HepG2 (cell line): ENCODE results near the gene CEACAM3. TPM values are rescaled to one million over a fixed set of nuclear protein-coding genes. Genes with fewer than 3 reads are reported as not detected.

Experiments used
- ELF4 ChIP-seq: sonication (generic); formaldehyde crosslinking; IDR thresholded peaks from 2 replicates; pipeline ENCODE4 v1.5.0; 2020; ENCODE audit warnings: missing genetic modification reagents, mild to moderate bottlenecking, moderate library complexity, borderline replicate concordance
- ESRRA ChIP-seq: sonication (generic); formaldehyde crosslinking; IDR thresholded peaks from 2 replicates; pipeline ENCODE4 v1.5.1; 2020; ENCODE audit warnings: mild to moderate bottlenecking, low read depth, missing genetic modification reagents
- FOXA1 ChIP-seq, 2 experiments: fragments of 450-650 bp in 1 of 2; sonication (generic) in 1 of 2; formaldehyde crosslinking in 1 of 2; IDR thresholded peaks; 2 replicates each; pipeline versions ENCODE4 v1.4.0 to v1.6.1; 2016 to 2020; ENCODE audit warnings: missing genetic modification reagents in 1 of 2
- GATAD1 ChIP-seq: IDR thresholded peaks from 2 replicates; pipeline ENCODE4 v1.6.1; 2016; ENCODE audit warnings: missing genetic modification reagents, missing compliant biosample characterization
- MYNN ChIP-seq: sonication (generic); formaldehyde crosslinking; IDR thresholded peaks from 2 replicates; pipeline ENCODE4 v1.4.0; 2020; ENCODE audit warnings: mild to moderate bottlenecking, low read depth, missing genetic modification reagents
- NCOA5 ChIP-seq: sonication (generic); formaldehyde crosslinking; IDR thresholded peaks from 2 replicates; pipeline ENCODE4 v1.4.0; 2020; ENCODE audit warnings: missing genetic modification reagents
- NFIB ChIP-seq: sonication (generic); formaldehyde crosslinking; IDR thresholded peaks from 2 replicates; pipeline ENCODE4 v1.9.0; 2021; ENCODE audit warnings: missing genetic modification reagents, mild to moderate bottlenecking, borderline replicate concordance
- POLR2AphosphoS5 ChIP-seq: IDR thresholded peaks from 2 replicates; pipeline ENCODE4 v1.6.1; 2012; ENCODE audit warnings: low read depth, low read length
- RFX5 ChIP-seq: IDR thresholded peaks from 2 replicates; pipeline ENCODE4 v1.6.1; 2011; ENCODE audit warnings: low read depth, low read length, improper control_type of control experiment
- TAF1 ChIP-seq: sonication (generic); formaldehyde crosslinking; IDR thresholded peaks from 2 replicates; pipeline ENCODE4 v1.4.0; 2020; ENCODE audit warnings: missing genetic modification reagents
- ZBTB38 ChIP-seq: sonication (generic); formaldehyde crosslinking; IDR thresholded peaks from 2 replicates; pipeline ENCODE4 v1.5.1; 2020; ENCODE audit warnings: mild to moderate bottlenecking, missing genetic modification reagents
- ZFP41 ChIP-seq: sonication (generic); formaldehyde crosslinking; IDR thresholded peaks from 2 replicates; pipeline ENCODE4 v1.4.0; 2020; ENCODE audit warnings: mild to moderate bottlenecking, missing genetic modification reagents, borderline replicate concordance
- ZNF343 ChIP-seq: sonication (generic); formaldehyde crosslinking; IDR thresholded peaks from 2 replicates; pipeline ENCODE4 v1.4.0; 2020; ENCODE audit warnings: mild to moderate bottlenecking, missing genetic modification reagents
- ZNF431 ChIP-seq: sonication (generic); formaldehyde crosslinking; IDR thresholded peaks from 2 replicates; pipeline ENCODE4 v1.9.0; 2022; ENCODE audit warnings: missing genetic modification reagents, low read depth, mild to moderate bottlenecking, borderline replicate concordance
- ZNF510 ChIP-seq: sonication (generic); formaldehyde crosslinking; IDR thresholded peaks from 2 replicates; pipeline ENCODE4 v1.4.0; 2020; ENCODE audit warnings: low read depth, mild to moderate bottlenecking, missing genetic modification reagents
- ZNF678 ChIP-seq: sonication (generic); formaldehyde crosslinking; IDR thresholded peaks from 2 replicates; pipeline ENCODE4 v1.4.0; 2020; ENCODE audit warnings: mild to moderate bottlenecking, missing genetic modification reagents
- ZSCAN9 ChIP-seq: IDR thresholded peaks from 2 replicates; pipeline ENCODE4 v1.6.1; 2016; ENCODE audit warnings: borderline replicate concordance
- polyA plus RNA-seq, 8 experiments: library from polyadenylated mRNA; depleted of rRNA in 3 of 8; stranded (reverse) in 7 of 8; unstranded in 1 of 8; fragments of >200 nt; fragmentation: Illumina TruSeq in 4 of 8; extraction: Trizol in 4 of 8; gene quantifications; 2 replicates each; pipeline versions ENCODE4 v1.2.1 to v1.2.3, GENCODE V29; 2011 to 2016; ENCODE audit warnings: low read depth in 4 of 8, missing spikeins in 1 of 8, mixed read lengths in 1 of 8; ENCODE audit not compliant: insufficient read depth in 1 of 8
- total RNA-seq, 5 experiments: library from RNA; depleted of rRNA; stranded (reverse); fragments of >200 nt; fragmentation: Illumina TruSeq; extraction: Trizol; gene quantifications; 2 replicates each; pipeline ENCODE4 v1.2.3, GENCODE V29; 2016; ENCODE audit warnings: low read depth in 1 of 5
- TF ChIP-seq, protein P1 (sequence below): sonication (generic); formaldehyde crosslinking; IDR thresholded peaks from one replicate; pipeline ENCODE4 v1.5.1; 2020; ENCODE audit warnings: mild to moderate bottlenecking, missing genetic modification reagents; ENCODE audit errors: not compliant biosample characterization
- TF ChIP-seq, protein P2 (sequence below): sonication (generic); formaldehyde crosslinking; conservative IDR thresholded peaks from 2 replicates; pipeline ENCODE4 v1.5.0; 2020; ENCODE audit warnings: missing genetic modification reagents
- TF ChIP-seq, protein P3 (sequence below): sonication (generic); formaldehyde crosslinking; IDR thresholded peaks from 2 replicates; pipeline ENCODE4 v1.4.0; 2020; ENCODE audit warnings: mild to moderate bottlenecking, missing genetic modification reagents

CEACAM3 gene
- total and polyA plus RNA-seq, 2 of the 13 experiments (the other 11 are each of a cell fraction or from before 2014, with no cell fraction given) = not detected

DNA sequence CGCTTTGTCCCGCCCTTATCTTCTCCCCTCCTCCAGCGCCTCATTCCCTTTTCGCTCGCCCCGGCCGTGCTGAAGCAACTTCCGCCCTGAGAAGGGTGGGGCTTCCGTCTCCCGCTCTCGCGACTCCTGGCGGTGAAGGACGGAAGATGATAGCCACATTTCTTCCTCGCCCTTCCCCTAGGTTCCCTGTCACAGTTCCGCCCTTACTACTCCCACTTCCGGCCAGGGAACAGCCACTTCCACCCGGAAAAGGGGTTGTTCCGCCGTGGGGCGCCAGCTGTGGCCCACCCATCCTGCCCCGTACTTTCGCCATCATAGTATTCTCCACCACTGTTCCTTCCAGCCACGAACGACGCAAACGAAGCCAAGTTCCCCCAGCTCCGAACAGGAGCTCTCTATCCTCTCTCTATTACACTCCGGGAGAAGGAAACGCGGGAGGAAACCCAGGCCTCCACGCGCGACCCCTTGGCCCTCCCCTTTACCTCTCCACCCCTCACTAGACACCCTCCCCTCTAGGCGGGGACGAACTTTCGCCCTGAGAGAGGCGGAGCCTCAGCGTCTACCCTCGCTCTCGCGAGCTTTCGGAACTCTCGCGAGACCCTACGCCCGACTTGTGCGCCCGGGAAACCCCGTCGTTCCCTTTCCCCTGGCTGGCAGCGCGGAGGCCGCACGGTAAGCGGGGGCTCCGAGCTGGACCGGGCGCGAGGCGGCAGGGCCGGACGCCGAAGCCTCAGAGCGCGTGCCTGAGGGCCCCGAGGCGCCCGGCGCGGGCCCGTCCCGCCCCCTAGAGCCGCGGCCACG, 63.4 kb downstream of the CEACAM3 start, which contains the start of gene RPS19 (continued):
- TF ChIP-seq, protein P1, sequence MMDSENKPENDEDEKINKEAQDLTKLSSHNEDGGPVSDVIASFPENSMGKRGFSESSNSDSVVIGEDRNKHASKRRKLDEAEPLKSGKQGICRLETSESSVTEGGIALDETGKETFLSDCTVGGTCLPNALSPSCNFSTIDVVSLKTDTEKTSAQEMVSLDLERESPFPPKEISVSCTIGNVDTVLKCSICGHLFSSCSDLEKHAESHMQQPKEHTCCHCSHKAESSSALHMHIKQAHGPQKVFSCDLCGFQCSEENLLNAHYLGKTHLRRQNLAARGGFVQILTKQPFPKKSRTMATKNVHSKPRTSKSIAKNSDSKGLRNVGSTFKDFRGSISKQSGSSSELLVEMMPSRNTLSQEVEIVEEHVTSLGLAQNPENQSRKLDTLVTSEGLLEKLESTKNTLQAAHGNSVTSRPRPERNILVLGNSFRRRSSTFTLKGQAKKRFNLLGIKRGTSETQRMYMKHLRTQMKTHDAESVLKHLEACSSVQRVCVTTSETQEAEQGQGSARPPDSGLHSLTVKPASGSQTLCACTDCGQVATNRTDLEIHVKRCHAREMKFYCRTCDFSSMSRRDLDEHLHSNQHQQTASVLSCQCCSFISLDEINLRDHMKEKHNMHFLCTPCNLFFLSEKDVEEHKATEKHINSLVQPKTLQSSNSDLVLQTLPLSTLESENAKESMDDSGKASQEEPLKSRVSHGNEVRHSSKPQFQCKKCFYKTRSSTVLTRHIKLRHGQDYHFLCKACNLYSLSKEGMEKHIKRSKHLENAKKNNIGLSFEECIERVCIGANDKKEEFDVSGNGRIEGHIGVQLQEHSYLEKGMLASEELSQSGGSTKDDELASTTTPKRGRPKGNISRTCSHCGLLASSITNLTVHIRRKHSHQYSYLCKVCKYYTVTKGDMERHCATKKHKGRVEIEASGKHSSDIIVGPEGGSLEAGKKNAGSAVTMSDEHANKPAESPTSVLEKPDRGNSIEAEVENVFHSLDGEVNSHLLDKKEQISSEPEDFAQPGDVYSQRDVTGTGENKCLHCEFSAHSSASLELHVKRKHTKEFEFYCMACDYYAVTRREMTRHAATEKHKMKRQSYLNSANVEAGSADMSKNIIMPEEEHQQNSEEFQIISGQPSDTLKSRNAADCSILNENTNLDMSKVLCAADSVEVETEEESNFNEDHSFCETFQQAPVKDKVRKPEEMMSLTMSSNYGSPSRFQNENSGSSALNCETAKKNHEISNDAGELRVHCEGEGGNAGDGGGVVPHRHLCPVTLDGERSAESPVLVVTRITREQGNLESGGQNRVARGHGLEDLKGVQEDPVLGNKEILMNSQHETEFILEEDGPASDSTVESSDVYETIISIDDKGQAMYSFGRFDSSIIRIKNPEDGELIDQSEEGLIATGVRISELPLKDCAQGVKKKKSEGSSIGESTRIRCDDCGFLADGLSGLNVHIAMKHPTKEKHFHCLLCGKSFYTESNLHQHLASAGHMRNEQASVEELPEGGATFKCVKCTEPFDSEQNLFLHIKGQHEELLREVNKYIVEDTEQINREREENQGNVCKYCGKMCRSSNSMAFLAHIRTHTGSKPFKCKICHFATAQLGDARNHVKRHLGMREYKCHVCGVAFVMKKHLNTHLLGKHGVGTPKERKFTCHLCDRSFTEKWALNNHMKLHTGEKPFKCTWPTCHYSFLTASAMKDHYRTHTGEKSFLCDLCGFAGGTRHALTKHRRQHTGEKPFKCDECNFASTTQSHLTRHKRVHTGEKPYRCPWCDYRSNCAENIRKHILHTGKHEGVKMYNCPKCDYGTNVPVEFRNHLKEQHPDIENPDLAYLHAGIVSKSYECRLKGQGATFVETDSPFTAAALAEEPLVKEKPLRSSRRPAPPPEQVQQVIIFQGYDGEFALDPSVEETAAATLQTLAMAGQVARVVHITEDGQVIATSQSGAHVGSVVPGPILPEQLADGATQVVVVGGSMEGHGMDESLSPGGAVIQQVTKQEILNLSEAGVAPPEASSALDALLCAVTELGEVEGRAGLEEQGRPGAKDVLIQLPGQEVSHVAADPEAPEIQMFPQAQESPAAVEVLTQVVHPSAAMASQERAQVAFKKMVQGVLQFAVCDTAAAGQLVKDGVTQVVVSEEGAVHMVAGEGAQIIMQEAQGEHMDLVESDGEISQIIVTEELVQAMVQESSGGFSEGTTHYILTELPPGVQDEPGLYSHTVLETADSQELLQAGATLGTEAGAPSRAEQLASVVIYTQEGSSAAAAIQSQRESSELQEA = no peak
- TF ChIP-seq, protein P2, sequence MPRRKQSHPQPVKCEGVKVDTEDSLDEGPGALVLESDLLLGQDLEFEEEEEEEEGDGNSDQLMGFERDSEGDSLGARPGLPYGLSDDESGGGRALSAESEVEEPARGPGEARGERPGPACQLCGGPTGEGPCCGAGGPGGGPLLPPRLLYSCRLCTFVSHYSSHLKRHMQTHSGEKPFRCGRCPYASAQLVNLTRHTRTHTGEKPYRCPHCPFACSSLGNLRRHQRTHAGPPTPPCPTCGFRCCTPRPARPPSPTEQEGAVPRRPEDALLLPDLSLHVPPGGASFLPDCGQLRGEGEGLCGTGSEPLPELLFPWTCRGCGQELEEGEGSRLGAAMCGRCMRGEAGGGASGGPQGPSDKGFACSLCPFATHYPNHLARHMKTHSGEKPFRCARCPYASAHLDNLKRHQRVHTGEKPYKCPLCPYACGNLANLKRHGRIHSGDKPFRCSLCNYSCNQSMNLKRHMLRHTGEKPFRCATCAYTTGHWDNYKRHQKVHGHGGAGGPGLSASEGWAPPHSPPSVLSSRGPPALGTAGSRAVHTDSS (CRISPR knock-in tag) = no peak
- TF ChIP-seq ZNF343 (CRISPR knock-in tag) (no peak), POLR2AphosphoS5 (peak; percentile 94), TAF1 (CRISPR knock-in tag) (peak; percentile 93), ZBTB38 (CRISPR knock-in tag) (peak; percentile 43), FOXA1 (IDR thresholded peaks at IDR 0.05) (no peak), FOXA1 (CRISPR knock-in tag; IDR thresholded peaks at IDR 0.05) (no peak), ELF4 (peak; percentile 99), NFIB (CRISPR knock-in tag) (no peak), ZNF431 (CRISPR knock-in tag) (no peak), GATAD1 (CRISPR knock-in tag) (peak; percentile 84), ZNF678 (CRISPR knock-in tag) (0 out of 2 replicates have a peak, but pooled peaks have one; percentile 87), ZNF510 (CRISPR knock-in tag) (no peak), ZFP41 (no peak), ESRRA (CRISPR knock-in tag) (peak; percentile 27; the same call in 1 of the 2 replicates), ZSCAN9 (CRISPR knock-in tag) (no peak), NCOA5 (no peak), RFX5 (no peak), MYNN (no peak; the same call in 1 of the 2 replicates)
- TF ChIP-seq, protein P3, sequence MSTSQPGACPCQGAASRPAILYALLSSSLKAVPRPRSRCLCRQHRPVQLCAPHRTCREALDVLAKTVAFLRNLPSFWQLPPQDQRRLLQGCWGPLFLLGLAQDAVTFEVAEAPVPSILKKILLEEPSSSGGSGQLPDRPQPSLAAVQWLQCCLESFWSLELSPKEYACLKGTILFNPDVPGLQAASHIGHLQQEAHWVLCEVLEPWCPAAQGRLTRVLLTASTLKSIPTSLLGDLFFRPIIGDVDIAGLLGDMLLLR = 0 out of 2 replicates have a peak, but pooled peaks have one; percentile 8
